GM12891 (cell line): ENCODE measurements around the gene NTSR2.

Experiments used
- POLR2A ChIP-seq: IDR thresholded peaks from 2 replicates; pipeline ENCODE4 v1.6.1; 2011; ENCODE audit warnings: low read depth, low read length, control low read depth
- POLR2AphosphoS5 ChIP-seq: IDR thresholded peaks from 2 replicates; pipeline ENCODE4 v1.6.1; 2011; ENCODE audit warnings: low read depth, low read length, control low read depth
- SPI1 ChIP-seq: IDR thresholded peaks from 2 replicates; pipeline ENCODE4 v1.6.1; 2011; ENCODE audit warnings: low read depth, low read length, control low read depth
- TAF1 ChIP-seq: IDR thresholded peaks from 2 replicates; pipeline ENCODE4 v1.6.1; 2011; ENCODE audit warnings: low read depth, low read length, control low read depth

DNA sequence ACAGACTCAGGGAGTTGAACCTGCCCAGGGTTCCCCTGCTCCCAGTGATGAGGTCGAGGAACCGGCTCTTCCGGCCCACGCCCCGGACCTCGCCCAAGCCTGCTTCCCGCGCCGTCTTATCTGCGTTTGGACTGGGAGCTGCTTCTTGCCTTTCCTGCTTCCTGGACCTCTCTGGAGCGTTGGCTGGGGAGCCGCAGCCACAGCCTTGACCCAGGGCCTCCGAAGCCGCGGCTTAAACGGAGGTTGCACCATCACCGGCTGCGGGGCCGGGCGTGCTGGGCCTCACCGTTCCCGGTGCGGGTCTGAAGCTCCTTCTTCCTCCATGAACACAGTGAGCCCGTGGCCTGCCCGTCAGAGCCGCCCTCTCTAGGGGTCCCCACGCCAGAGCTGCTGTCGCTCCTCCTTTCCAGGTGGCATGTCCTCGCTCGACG is 13.3 kb downstream of the NTSR2 start:
- TF ChIP-seq POLR2A (no peak), POLR2AphosphoS5 (no peak), TAF1 (no peak), SPI1 (no peak)
